Measurements from ENCODE around the gene SLFN14. TPM values are rescaled to one million over a fixed set of nuclear protein-coding genes. Genes with fewer than 3 reads are reported as not detected.

SLFN14 gene
- polyA plus RNA-seq, 2 of the 4 experiments (the other 2 are of a cell fraction), result not detected

- H3K4me1 ChIP-seq, result no peaks in the 10 kb centered on the region
- H3K4me3 ChIP-seq, result no peak overlapping the region
- WGBS (ENCODE audit: missing lambda C conversion rate), result 80% methylated on average over 3 of the region's 3 CpGs
- FAIRE-seq, result no peak
- ATAC-seq, result no peak
- no peaks in the 10 kb centered on the region for H3K9me3 ChIP-seq
- ChIA-PET POLR2A (interaction anchor here (0.7 kb wide), 1 partner anchor 52 kb away, joined by 4 read pairs; the partner anchor contains the start of gene AP2B1), CTCF (interaction anchor here (0.7 to 15.4 kb wide), 20 partner anchors 10 to 1115 kb away, joined by 3 to 308 read pairs (median 8); partner anchors contain the start of genes NLE1, SLFN14 and SLFN5)
- H3K4me2 ChIP-seq, result no peak overlapping the region
- TF ChIP-seq POLR2AphosphoS2 (conservative IDR thresholded peaks at IDR 0.05; ENCODE audit: low read length) (no peak), NR3C1 (IDR thresholded peaks at IDR 0.05) (no peak), EP300 (IDR thresholded peaks at IDR 0.05) (no peak), HDAC2 (IDR thresholded peaks at IDR 0.05) (no peak), ESRRA (IDR thresholded peaks at IDR 0.05; ENCODE audit: borderline replicate concordance, low read length) (no peak), HOXA7 (CRISPR knock-in tag; IDR thresholded peaks at IDR 0.05) (no peak), MAFK (IDR thresholded peaks at IDR 0.05; ENCODE audit: partially characterized antibody) (no peak), RAD21 (conservative IDR thresholded peaks at IDR 0.05 in 1 of 2, IDR thresholded peaks at IDR 0.05 in 1 of 2) (no peak), REST (IDR thresholded peaks at IDR 0.05) (no peak), CBX2 (IDR thresholded peaks at IDR 0.05; ENCODE audit: borderline replicate concordance, low read depth) (no peak), CTCF (IDR thresholded peaks at IDR 0.05) (no peak), GATA3 (IDR thresholded peaks at IDR 0.05; ENCODE audit: borderline replicate concordance) (no peak), POLR2A (IDR thresholded peaks at IDR 0.05; ENCODE audit: low read length) (no peak), RCOR1 (IDR thresholded peaks at IDR 0.05; ENCODE audit: low read depth, low read length) (no peak), CBX8 (IDR thresholded peaks at IDR 0.05) (no peak)
- TF ChIP-seq, protein P1, sequence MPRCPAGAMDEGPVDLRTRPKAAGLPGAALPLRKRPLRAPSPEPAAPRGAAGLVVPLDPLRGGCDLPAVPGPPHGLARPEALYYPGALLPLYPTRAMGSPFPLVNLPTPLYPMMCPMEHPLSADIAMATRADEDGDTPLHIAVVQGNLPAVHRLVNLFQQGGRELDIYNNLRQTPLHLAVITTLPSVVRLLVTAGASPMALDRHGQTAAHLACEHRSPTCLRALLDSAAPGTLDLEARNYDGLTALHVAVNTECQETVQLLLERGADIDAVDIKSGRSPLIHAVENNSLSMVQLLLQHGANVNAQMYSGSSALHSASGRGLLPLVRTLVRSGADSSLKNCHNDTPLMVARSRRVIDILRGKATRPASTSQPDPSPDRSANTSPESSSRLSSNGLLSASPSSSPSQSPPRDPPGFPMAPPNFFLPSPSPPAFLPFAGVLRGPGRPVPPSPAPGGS (IDR thresholded peaks at IDR 0.05), result no peak
- no peak overlapping the region for H3K27ac ChIP-seq
- no peak for DNase-seq (ENCODE audit: low read depth in 1 of 2, low spot score in 1 of 2)
Measured at GRCh38 chr17:35534576-35535093, 26.0 kb downstream of the SLFN14 start.

DNA sequence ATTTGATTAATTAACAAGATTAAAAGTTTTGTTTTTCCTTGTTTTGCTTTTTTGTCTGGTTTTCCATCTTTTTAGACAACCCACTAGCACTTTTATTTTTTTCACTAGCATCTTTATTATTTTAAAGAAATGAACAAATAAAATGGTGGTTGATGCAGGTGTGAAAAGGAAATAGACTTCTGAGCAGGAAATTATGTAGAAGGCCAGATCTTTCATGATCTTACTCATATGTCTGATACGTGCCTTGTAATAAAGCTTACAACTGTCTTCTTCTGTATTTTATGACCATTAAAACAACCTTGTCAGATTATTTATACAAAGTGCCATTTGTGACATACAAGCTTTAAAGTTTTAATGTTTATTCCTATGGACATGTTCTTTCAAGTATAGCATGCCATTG lies 29.5 kb downstream of the SLFN14 start:
- WGBS (ENCODE audit: missing lambda C conversion rate), result 80% methylated on average over 1 of the region's 1 CpG
- Histone ChIP-seq H3K4me2 (no peak overlapping the region), H3K4me1 (no peaks in the 10 kb centered on the region), H3K9me3 (no peaks in the 10 kb centered on the region), H3K4me3 (no peak overlapping the region), H3K27ac (no peak overlapping the region)
- ChIA-PET POLR2A (no interaction called here), CTCF (interaction anchor here (1.6 to 15.4 kb wide), 4 partner anchors 220 to 362 kb away, joined by 3 to 308 read pairs (median 160); partner anchors contain the start of gene SLFN5)
- no peak for DNase-seq (ENCODE audit: low read depth in 1 of 2, low spot score in 1 of 2)
- peak; percentile 56 for FAIRE-seq
- no peak for ATAC-seq
- TF ChIP-seq CBX8 (IDR thresholded peaks at IDR 0.05) (no peak), EHMT2 (IDR thresholded peaks at IDR 0.05; ENCODE audit: low read depth) (no peak), RNF2 (IDR thresholded peaks at IDR 0.05; ENCODE audit: borderline replicate concordance, low read depth) (no peak), TFCP2L1 (CRISPR knock-in tag; IDR thresholded peaks at IDR 0.05) (no peak), USF2 (IDR thresholded peaks at IDR 0.05) (no peak), CEBPB (IDR thresholded peaks at IDR 0.05) (no peak), FOXS1 (CRISPR knock-in tag; IDR thresholded peaks at IDR 0.05) (no peak)
- TF ChIP-seq, protein P2, sequence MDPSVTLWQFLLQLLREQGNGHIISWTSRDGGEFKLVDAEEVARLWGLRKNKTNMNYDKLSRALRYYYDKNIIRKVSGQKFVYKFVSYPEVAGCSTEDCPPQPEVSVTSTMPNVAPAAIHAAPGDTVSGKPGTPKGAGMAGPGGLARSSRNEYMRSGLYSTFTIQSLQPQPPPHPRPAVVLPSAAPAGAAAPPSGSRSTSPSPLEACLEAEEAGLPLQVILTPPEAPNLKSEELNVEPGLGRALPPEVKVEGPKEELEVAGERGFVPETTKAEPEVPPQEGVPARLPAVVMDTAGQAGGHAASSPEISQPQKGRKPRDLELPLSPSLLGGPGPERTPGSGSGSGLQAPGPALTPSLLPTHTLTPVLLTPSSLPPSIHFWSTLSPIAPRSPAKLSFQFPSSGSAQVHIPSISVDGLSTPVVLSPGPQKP (IDR thresholded peaks at IDR 0.05; ENCODE audit: low read depth, low read length), result no peak
